Activated CD8-positive, alpha-beta T cell treated with anti-CD3 and anti-CD28 coated beads for 36 hours (primary cell): ENCODE data around the gene ST3GAL4. TPM values are rescaled to one million over a fixed set of nuclear protein-coding genes. Genes with fewer than 3 reads are reported as not detected.
"Not testable (repeated sequence)": the region's sequence is repeated elsewhere in the genome, so short reads cannot be mapped to it uniquely, and the experiment has no call there.

Experiments used
- ATAC-seq: fragments of 200-7000 bp; cut with Tn5 transposase; one replicate; pipeline ENCODE4 v1.10.0; 2021; ENCODE audit warnings: mild to moderate bottlenecking, moderate library complexity
- CTCF ChIA-PET: fragments of 350-600 bp; sonication (Branson Sonifier 250); formaldehyde crosslinking; loops from one replicate; lab custom pipeline; 2021; ENCODE audit warnings: antibody characterized with exemption; lab: Charles Lee
- POLR2A ChIA-PET: fragments of 350-600 bp; sonication (Branson Sonifier 250); formaldehyde crosslinking; loops from one replicate; lab custom pipeline; 2021; ENCODE audit warnings: antibody characterized with exemption; lab: Charles Lee
- DNase-seq: peaks from one replicate; pipeline ENCODE4 v3.0.0-alpha.2; 2020
- H3K27ac Mint-ChIP-seq: one replicate; pipeline ENCODE4 v1.8.0; 2021; ENCODE audit warnings: mild to moderate bottlenecking, mixed read lengths
- H3K27me3 Mint-ChIP-seq: one replicate; pipeline ENCODE4 v1.8.0; 2021; ENCODE audit warnings: mixed read lengths
- H3K36me3 Mint-ChIP-seq: one replicate; pipeline ENCODE4 v1.8.0; 2021; ENCODE audit warnings: low read depth, mixed read lengths
- H3K4me1 Mint-ChIP-seq: one replicate; pipeline ENCODE4 v1.8.0; 2021; ENCODE audit warnings: low read depth, mixed read lengths
- H3K4me3 Mint-ChIP-seq: one replicate; pipeline ENCODE4 v1.8.0; 2021; ENCODE audit warnings: mild to moderate bottlenecking, moderate library complexity, mixed read lengths
- H3K9me3 Mint-ChIP-seq: one replicate; pipeline ENCODE4 v1.8.0; 2021; ENCODE audit warnings: mixed read lengths
- intact Hi-C: fragments of 100-400 bp; cut with micrococcal nuclease; formaldehyde crosslinking; loops from one replicate; pipeline ENCODE4 v1.10.0; 2022
- total RNA-seq, 2 experiments: library from RNA; stranded (reverse); gene quantifications; one replicate each; pipeline ENCODE4 v1.2.3, GENCODE V29; 2021
- TF ChIP-seq, protein P1 (sequence below): fragments of 200-600 bp; IDR thresholded peaks from one replicate; pipeline ENCODE4 v1.8.0; 2022; ENCODE audit warnings: antibody characterized with exemption, mild to moderate bottlenecking

ST3GAL4 gene
- total RNA-seq, 2 experiments from 2014 or later, result 10.7 to 11.7 TPM

DNA sequence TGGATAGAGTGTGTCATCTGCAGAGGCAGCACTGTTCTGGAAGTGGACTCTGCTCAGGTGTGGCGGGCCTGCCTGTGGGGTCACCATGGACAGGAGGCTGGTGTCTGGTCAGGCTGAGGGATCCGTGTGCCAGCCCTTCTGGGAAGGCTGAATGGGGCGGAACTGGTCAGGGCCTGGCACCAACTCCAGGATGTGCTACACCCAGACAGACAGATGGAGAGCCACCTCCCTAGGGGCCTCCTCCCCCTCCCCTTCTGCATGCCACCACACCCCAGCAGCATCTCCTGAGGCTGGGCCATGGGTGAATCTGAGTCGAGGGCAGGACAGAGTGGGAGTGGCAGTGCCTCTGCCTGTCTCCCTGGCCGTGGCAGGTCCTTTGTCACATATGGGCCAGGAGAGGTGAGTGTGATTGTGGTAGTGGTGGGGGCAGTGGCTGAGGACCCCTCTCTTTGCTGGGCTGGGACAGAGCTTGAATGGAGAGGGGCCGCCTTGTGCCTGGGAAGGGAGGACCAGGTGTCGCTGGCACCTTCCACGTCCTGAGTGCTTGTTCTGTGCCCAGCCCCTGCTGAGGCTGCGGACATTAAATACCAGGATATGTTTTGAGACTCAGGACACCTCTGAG, 29.1 kb downstream of the ST3GAL4 start:
- Mint-ChIP-seq H3K27ac (no peak overlapping the region), H3K36me3 (no peaks in the 10 kb centered on the region), H3K9me3 (no peaks in the 10 kb centered on the region), H3K4me1 (no peaks in the 10 kb centered on the region), H3K4me3 (no peak overlapping the region), H3K27me3 (no peaks in the 10 kb centered on the region)
- intact Hi-C loops, result no loop called here
- DNase-seq (no peak), ATAC-seq (no peak)
- ChIA-PET POLR2A (interaction anchor here (1.0 kb wide), 1 partner anchor 69 kb away, joined by 3 read pairs; no protein-coding TSS in a partner anchor), CTCF (no interaction called here)
- TF ChIP-seq, protein P1, sequence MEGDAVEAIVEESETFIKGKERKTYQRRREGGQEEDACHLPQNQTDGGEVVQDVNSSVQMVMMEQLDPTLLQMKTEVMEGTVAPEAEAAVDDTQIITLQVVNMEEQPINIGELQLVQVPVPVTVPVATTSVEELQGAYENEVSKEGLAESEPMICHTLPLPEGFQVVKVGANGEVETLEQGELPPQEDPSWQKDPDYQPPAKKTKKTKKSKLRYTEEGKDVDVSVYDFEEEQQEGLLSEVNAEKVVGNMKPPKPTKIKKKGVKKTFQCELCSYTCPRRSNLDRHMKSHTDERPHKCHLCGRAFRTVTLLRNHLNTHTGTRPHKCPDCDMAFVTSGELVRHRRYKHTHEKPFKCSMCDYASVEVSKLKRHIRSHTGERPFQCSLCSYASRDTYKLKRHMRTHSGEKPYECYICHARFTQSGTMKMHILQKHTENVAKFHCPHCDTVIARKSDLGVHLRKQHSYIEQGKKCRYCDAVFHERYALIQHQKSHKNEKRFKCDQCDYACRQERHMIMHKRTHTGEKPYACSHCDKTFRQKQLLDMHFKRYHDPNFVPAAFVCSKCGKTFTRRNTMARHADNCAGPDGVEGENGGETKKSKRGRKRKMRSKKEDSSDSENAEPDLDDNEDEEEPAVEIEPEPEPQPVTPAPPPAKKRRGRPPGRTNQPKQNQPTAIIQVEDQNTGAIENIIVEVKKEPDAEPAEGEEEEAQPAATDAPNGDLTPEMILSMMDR, result no peak

DNA sequence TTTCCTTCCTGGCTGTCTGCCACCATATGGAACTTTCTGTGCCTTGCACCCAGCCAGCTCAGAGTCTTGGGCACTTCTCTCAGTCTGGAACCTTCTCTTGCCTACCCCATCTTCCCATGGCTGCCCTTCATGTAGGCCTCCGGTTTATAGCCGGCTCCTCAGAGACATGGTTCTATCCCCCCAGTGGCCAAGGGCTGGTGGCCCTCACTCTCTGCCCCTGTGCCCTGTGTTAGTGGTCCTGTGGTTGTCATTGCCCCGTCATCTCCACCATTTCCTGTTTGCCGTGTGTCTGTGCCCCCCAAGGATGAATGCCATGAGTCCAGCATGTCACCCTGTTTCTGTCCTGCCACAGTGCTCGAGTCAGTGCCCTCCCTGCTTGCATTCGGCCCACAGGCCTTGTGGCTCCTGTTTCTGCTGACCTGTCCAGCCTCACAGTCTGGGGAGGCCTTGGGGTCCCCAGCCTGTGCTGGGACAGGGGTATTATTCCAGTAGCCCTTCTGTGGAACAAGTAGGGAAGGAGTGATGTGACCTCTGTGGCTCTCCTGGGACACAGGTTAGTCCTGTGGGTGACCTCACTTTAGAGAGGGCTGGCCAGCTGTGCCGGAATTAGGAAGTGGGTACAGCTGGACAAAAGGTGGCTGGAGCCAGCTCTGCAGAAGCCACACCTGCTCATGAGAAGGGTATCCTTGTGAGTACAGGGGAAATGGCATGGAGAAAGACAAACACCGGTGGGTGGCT, 30.7 kb downstream of the ST3GAL4 start:
- POLR2A ChIA-PET, result no interaction called here
- Mint-ChIP-seq H3K9me3 (no peaks in the 10 kb centered on the region), H3K27me3 (no peaks in the 10 kb centered on the region)

DNA sequence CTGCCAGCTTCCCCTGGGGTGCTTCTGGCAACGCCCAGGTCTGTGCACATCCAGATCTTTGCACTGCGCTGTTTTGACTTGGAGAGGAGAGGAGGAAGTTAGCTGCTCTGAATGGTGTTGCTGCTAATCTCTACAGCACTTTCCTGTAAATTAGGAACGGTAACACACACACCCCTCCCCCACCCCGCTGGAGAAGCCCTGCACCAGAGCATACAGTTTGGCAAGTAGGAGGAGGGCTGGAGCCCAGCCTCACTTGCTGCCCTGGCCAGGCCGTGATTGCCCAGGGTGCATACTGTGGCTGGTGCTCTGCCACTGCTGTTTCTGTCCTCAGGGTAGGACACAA, 31.2 kb downstream of the ST3GAL4 start:
- CTCF ChIA-PET, H3K27ac Mint-ChIP-seq, H3K27me3 Mint-ChIP-seq, H3K36me3 Mint-ChIP-seq, ATAC-seq, H3K9me3 Mint-ChIP-seq, POLR2A ChIA-PET, intact Hi-C loops, H3K4me1 Mint-ChIP-seq, DNase-seq, H3K4me3 Mint-ChIP-seq: not testable (repeated sequence)

More for the DNA sequence above, 30.7 kb downstream of the ST3GAL4 start:
- no peaks in the 10 kb centered on the region for H3K4me1 Mint-ChIP-seq
- H3K4me3 Mint-ChIP-seq, result no peak overlapping the region
- no peak for ATAC-seq
- DNase-seq, result no peak
- intact Hi-C loops, result no loop called here
- CTCF ChIA-PET, result no interaction called here
- H3K36me3 Mint-ChIP-seq, result no peaks in the 10 kb centered on the region
- TF ChIP-seq, protein P1, result no peak
- H3K27ac Mint-ChIP-seq, result no peak overlapping the region

DNA sequence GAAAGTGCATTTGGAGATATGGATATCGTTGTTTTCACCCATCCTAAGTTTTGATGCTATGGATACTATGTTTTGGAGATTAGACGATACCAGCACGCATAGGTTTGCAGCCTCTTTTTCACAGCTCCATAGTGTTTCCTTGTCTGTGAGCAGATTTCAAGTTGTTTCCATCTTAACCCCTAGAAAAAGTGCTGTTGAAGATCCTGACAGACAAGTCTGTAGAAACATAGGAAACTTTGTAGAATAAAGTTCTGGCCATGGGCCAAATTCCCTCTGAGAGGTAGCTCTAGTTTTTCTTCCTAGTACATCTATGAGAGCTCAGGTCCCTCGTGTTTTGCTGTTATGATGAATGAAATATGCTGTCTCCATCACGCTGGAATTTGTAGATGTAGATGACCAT, 32.4 kb downstream of the ST3GAL4 start:
- intact Hi-C loops, result no loop called here
- Mint-ChIP-seq H3K36me3 (no peaks in the 10 kb centered on the region), H3K4me1 (peaks cover 2% of the 10 kb centered on the region), H3K27ac (no peak overlapping the region), H3K27me3 (no peaks in the 10 kb centered on the region), H3K4me3 (no peak overlapping the region), H3K9me3 (no peaks in the 10 kb centered on the region)
- ATAC-seq, result no peak
- POLR2A ChIA-PET, result no interaction called here
- CTCF ChIA-PET, result interaction anchor here (0.7 kb wide), 1 partner anchor 93 kb away, joined by 3 read pairs; no protein-coding TSS in a partner anchor
- DNase-seq, result no peak
- TF ChIP-seq, protein P1, result no peak

DNA sequence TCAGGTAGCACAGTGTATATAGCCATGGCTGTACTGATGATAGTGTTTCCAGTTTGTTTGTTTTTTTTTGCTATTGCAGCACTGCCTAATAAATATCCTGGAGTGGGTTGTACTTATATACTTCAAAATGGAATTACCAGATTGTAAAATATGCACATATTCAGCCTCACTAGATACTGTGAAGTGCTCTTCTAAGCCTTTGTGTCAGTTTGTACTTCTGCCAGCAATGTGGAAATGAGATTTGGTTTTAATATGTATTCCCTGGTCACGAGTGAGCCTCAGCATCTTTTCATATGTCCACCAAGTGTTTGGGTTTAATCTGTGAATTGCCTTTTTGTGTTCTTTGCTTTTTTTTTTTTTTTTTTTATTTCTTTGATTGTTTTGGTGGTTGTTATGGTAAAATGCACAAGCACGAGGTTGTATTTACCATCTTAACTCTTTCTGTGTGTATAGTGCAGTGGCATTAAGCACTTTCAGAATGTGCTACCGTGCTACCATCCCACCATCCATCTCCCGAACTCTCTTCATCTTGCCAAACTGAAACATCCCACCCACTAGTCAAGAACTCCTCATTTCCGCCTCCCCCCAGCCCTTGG, 34.9 kb downstream of the ST3GAL4 start:
- Mint-ChIP-seq H3K27me3 (no peaks in the 10 kb centered on the region), H3K27ac (no peak overlapping the region), H3K36me3 (no peaks in the 10 kb centered on the region), H3K4me3 (no peak overlapping the region), H3K9me3 (no peaks in the 10 kb centered on the region), H3K4me1 (peaks cover 2% of the 10 kb centered on the region)
- ChIA-PET CTCF (no interaction called here), POLR2A (no interaction called here)
- no peak for ATAC-seq
- no peak for DNase-seq
- TF ChIP-seq, protein P1, result no peak
- intact Hi-C loops, result no loop called here
